ENCODE results near the gene SNAP47.

The SNAP47 gene

DNA sequence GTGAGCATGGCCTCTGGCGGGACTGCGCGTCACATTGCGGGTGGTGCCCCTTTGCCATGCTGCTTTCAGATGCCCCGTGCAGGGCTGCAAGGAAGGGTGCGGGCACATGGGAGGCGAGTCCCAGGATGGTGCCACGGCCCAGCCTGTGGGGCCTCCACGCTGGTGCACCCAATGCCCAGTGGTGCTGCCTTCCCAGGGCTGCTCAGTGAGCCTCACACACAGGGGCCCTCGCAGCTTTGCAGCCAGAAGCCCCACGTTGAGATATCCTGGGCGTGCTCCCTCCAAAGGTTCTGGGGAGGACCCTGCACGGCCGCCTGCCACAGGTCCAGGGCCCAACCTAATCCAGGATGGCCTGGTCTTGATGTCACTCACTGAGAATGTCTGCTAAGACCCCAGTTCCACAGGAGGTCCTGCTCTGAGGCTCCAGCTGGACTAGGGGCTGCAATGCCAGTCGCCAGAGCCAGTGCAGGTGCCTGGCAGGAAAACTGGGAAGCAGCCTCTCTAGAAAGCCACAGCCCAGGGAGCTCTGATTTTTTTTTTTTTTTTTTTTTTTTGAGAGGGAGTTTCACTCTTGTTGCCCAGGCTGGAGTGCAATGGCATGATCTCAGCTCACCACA, 46.2 kb downstream of the SNAP47 start:
- no peak for DNase-seq (ENCODE audit: low read depth in 4 of 4, low spot score in 1 of 4)

DNA sequence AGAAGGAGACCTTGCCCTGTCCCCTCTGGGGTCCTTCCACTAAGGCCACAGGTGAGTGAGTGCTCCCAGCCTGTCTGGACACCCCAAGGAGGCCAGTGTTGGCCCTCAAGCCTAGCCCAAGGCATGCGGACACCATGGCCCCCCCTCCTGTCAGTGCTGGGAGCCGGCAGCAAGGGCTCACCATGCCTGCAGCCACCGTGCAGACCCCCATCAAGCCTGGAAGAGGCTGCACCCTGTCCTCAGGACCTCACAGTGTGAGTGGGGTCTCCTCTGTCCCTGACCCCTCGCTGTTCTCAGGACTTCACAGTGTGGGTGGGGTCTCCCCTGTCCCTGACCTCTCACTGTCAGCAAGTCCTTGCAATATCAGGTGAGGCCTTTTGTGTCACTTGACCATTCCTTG, 47.0 kb downstream of the SNAP47 start:
- DNase-seq (ENCODE audit: low read depth in 4 of 4, low spot score in 1 of 4), result no peak

DNA sequence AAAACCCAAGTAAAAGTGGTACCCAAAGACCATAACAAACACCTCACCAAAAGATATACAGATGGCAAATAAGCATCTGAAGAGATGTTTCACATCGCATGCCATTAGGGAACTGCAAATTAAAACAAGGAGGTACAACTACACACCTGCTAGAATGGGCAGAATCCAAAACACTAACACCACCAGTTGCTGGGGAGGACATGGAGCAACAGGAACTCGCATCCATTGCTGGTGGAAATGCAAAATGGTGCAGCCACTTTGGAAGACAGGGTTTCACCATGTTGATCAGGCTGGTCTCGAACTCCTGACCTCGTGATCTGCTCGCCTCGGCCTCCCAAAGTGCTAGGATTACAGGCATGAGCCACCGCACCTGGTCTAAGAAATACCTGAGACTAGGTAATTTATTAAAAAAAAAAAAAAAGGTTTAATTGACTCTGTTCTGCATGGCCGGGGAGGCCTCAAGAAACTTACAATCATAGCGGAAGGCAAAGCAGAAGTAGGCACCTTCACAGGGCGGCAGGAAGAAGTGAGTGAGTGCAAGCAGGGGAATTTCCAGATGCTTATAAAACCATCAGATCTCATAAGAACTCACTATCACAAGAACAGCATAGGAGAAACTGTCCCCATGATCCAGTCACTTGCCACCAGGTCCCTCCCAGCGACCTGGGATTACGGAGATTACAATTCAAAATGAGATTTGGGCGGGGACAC, 50.0 kb downstream of the SNAP47 start:
- no peak for DNase-seq (ENCODE audit: low read depth in 4 of 4, low spot score in 1 of 4)

DNA sequence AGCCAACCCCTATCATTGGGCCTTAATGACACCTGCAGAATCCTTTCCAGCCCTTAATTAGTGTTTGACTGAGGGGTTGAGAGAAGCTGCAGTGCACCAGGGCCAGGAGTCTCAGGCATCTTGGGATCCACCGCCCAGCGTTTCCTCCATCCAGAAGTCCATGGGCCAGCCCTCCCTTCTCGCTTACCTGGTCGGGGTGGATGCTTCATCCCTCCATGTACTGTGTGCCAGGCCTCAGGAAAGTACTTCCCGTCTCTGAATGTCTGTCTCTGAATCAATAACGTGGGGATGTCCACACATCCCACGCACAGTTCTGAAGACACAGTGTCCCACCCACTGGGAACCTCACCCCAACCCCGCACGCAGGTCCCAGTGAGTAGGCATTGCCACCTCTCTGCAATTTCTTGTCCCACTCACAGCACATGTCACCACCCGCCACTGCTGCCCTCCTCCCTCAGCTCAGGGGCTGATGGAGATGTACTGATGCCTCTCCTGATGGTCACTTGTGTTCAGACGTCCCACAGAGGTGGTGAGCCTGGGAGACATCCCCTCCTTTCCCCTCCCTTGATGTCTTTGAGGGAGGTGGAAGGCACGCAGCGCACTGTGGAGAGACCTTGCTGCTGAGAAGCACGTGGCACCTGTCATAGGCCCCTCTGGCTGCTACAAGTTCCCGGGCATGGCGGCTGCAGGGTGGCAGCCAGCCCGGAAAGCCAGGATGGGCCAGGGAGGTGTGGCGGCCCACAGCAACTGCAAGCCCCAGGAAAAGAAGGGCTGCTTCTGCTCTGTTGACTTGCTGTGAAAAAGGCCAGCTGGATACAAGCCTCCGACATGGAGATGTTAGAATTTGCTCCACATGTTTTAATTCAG, 50.8 kb downstream of the SNAP47 start:
- DNase-seq (ENCODE audit: low read depth in 4 of 4, low spot score in 1 of 4), result no peak

DNA sequence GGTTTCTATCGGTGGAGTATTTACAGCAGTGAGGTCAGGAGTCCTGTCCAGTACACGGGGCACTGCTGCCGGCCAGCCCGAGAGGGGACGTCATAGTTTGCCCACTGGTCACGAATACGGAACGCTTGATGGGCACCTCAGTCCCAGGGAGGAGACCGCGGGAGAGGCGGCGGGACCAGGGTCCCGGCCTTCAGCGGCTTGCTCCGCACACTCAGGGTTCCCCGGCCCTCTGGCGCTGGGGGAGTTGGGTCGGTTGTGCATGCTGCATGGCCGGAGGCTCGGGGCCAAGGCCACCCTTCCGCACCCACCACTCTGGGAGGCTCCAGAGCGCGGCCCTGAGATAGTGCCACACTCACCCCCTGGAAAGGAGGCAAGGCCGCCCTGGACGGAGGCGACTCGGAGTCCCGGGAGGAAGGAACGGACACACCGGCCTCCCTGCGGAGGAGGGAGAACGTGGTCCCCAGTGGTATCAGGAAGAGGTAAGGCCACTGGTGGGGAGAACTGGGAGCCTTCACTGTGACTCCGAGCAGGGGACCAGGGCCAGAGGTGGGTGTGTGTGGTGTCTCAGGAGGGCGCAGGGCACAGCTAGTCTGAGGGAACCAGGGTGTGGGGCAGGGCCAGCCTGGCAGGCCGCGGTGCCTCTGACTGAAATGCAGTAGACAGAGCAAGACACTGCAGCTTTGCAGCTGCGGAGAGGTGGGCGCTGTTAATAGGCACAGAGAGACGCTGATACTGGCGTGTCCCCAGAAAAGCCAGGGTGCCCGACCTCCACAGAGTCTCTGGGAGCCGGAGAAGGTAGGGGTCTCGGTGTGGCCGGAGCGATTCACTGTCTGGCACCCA, 51.7 kb downstream of the SNAP47 start:
- no peak for DNase-seq (ENCODE audit: low read depth in 4 of 4, low spot score in 1 of 4)

DNA sequence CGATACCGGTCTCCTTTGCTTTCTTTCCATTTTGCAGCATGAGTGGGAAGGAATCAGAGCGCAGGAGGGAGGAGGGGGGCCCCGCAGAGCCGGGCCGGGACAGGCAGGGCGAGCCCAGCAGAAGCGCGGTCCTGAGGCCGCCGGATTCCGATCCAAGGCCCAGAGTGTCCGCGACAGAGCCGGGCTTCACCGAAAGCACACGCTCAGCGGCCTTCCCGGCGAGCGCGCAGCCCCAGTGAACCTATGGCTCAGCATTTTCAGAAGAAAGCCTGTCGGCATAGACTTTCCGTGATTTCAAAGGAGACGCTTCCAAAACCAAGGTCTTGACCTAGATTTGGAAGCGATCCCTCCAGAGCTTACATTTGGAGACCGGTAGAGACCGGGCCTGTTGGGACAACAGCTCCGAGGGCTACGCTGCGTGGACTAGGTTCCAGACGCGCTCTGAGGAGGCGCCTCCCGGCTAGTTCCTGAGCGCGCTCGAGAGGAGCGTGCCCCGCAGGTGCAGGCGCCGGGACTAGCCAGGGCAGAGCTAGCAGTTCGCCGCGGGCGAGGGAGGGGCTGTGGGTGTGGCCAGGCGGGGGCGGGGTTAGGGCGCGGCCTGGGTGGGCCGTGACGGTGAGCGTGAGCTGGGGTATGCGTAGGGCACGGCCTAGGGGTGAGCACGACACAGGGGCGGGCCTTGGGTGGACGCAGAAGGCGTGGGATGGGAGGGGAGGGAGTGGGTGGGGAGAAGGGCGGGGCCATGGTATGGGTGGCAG, 52.5 kb downstream of the SNAP47 start:
- DNase-seq (ENCODE audit: low read depth in 4 of 4, low spot score in 1 of 4), result peak; percentile 79 to 91 (median 86)

DNA sequence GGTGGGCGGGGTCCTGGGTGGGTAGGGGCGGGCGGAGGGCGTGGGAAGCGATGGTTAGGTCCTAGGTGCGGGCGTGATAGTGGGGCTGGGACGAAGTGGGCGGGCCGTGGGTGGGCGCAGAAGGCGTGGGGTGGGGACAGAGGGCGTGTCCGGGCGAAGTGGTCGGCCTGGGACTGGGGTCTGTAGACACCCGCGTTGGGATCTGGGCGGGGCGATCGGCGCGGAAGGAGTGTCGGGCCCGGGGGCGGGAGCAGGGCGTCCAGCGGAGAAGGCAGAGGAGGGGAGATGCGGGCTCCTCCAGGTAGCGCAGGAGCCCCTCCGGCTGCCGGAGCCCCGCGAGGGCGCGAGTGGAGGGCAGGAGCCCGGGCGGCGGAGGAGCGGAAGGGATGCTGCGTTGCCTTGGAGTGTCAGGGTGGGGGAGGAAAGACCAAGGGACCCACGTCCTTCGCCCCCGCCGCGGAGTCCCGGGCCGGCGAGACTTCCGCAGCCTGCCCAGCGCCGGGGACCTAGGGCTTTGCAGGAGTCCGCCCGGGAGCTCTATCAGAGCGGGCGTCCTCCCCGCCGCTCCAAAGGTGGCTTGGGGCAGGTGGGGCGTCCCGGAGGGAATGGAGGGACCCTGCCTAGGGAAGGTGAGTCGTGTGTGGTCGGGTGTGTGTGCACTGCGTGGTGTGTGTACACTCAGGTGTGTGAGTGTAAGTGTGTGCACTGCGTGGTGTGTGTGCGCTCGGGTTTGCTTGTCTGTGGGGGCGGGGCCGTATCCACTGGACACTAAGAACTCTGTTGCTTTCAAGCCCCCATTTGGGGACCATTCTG, 53.2 kb downstream of the SNAP47 start:
- DNase-seq (ENCODE audit: low read depth in 4 of 4, low spot score in 1 of 4), result peak in 2 of 4 experiments; percentile 44 to 63

DNA sequence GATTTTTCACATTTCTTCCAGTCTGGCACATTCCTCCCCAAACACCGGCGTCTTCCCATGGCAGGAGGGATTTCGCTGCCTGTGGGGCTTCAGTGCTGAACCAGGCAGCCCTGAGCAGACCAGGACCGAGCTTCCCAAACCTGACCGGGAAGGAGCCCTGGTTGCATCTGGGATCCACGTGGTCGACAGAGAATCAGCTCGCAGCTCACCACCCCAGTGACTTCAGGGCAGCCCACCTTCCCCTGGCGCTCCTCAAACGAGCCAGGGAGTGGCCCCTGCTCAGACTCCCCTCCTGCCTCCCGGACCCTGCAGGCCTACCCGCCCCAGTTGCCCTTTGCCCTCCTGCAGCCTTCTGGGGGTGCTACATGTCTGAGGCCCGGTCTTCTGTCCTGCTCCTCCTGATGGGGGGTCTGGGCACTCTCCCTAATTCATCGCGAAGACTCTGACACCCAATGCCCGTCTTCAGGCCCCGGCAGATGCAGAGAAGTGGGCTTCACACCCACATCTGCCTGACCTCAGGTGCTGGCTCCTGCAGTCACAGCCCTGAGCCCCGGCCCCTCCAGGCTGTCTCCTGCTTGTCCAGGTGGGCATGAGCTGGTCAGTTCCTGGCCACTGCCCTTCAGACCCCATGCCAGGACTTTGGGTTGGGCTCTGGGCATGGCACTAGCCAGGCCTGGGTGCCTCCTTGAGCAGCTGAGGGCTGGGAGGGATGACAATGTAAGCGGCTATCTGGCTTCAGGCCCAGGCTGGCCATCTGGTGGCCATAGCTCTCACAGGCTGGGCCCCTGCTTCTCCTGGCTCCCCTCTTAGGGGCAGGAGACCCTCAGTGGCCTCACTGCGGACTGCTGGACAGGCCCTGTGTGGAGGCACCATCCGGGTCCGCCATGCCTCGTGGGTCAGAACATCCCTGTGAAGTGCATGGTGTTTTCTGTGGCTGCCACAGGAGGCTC, 54.1 kb downstream of the SNAP47 start:
- no peak for DNase-seq (ENCODE audit: low read depth in 4 of 4, low spot score in 1 of 4)

DNA sequence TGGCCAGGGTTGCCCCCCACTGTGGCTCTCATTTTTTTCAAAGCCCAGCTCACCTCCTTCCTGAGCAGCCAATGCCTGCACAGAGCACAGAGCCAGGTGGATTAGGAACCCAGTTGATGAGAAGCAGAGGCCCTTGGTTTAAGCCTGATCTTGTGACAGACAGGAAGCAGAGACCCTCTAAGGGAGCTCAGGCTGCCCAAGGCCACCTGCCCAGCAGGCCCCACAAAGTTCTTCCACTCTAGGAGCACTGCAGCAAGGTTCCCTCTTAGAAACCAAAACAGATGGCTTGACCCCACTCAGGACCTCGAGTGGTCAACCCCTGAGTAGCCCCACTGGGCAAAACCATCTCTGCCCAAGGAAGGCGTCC, 54.8 kb downstream of the SNAP47 start:
- no peak for DNase-seq (ENCODE audit: low read depth in 4 of 4, low spot score in 1 of 4)

DNA sequence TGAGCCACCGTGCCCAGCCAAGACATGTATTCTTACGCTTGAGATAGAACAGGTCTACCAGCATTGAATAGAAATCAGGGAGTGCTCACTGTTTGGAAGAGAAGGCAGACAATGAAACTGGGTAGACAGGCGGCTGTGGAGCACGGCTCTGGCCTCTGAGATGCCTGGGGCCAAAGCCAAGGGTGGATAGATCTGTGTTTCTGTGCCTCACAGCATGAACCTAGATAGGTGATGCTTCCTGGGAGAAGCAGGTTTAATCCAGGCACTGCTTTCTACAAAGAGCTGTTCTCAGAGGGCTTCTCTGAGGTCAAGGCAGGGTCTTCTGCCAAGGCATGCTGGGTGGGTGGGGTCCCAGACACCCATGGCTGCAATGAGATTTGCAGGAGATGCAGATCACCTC, 55.6 kb downstream of the SNAP47 start:
- no peak for DNase-seq (ENCODE audit: low read depth in 4 of 4, low spot score in 1 of 4)

DNA sequence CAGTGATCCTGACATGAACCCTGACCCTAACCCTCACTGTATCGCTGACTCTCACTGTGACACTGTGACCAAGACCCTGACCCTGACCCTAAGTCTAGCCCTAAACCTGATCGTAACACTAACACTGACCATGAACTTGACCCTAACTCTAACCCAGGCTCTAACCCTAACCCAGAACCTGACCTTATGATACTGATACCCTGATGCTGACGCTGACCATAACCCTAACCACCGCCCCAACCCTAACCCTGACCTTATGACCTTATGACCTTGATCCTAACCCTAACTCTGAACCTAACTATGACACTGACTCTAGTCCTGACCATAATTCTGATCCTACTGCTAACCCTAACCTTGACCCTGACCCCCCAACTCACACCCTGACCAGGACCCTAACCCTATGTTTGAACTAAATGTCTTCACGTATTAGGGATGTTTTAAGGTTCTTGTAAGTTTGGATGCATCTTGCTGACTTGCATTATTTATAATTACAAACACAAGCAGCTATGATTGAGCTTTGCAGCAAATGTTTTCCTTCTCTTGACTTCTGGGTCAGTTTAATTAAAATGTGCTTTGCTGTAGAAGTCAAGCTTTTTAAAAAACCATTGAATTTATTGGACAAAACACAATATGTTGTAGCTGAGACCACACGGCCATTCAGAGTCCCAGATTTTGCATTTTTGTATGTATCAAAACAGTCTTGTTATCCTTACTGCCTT, 56.3 kb downstream of the SNAP47 start:
- no peak for DNase-seq (ENCODE audit: low read depth in 4 of 4, low spot score in 1 of 4)

DNA sequence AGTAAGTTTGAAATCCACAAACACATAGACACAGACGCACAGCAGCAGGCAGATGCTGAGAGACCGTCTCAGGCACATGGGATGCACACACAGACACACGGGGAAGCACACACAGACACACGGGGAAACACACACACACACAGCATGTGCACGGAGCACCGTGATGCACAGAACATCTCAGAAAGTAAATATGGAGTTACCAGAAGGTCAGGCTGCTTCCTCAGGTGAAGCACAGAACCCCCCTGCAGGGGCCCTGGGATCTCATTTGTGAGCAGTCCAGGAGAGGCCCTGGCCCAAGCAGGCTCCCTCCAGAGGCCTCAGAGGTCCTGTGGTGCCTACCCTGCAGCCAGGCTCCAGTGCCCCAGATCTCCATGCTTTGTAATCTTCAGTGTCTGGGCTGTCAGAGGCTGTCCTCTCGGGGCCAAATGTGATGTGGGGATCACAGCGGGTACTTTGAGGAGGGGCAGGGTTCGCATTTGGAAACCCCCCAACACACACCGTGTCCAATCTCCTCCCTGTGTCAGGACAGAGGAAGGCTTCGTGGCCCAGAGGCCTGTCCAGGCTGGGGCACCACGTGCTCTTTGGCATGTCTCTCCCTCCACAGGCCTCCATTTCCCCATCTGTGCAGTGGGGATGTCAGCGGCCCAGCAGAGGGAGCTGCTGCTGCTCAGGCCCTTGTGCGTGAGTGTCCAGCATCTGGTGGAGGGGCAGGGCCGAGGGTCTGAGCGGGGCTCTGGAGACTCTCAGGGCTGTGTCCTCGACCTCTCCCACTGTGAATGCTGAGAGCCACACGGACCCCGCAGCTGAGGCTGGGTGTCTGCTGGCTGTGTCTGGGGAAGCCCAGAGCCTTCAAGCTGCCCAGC, 57.2 kb downstream of the SNAP47 start:
- DNase-seq (ENCODE audit: low read depth in 4 of 4, low spot score in 1 of 4), result no peak

DNA sequence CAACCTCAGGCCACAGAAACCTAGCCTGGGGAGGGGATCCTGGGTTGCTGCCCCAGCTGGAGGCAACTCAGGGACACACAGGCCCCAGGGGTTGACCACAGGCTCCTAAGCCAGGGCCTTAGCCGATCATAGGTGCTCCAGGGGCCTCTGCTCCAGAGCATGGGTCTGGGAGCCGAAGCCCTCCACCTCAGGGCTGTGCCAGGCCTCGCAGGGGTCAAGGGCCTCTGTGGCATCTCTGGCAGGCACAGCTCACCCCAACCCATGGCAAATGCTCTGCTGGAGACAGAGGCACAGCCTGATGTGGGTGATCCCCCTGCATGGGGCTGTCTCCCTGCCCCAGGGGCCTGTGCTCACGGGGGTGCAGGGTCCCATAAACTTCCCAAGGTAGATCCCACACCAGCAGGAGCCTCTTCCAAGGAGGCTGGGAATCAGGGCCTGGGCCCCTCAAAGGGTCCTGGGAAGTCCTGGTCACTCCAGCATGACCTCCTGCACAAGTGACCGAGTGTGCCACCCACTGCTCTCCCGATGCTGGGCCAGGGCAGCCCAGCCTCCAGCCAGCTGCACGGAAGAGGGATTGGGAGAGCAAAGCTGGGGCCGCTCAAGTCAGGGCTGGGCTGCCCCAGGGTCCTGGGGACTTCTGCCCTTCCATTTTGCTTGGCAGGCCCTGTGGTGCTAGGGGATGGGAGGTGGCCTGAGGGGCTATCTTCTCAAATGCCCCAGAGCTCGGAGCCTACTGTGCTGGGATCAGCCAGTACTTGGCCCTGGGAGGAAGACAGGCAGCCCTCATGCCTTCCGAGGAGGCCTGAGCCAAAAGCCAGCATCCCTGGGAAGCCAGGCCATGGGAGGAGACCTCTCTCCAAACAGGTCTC, 58.1 kb downstream of the SNAP47 start:
- no peak for DNase-seq (ENCODE audit: low read depth in 4 of 4, low spot score in 1 of 4)

DNA sequence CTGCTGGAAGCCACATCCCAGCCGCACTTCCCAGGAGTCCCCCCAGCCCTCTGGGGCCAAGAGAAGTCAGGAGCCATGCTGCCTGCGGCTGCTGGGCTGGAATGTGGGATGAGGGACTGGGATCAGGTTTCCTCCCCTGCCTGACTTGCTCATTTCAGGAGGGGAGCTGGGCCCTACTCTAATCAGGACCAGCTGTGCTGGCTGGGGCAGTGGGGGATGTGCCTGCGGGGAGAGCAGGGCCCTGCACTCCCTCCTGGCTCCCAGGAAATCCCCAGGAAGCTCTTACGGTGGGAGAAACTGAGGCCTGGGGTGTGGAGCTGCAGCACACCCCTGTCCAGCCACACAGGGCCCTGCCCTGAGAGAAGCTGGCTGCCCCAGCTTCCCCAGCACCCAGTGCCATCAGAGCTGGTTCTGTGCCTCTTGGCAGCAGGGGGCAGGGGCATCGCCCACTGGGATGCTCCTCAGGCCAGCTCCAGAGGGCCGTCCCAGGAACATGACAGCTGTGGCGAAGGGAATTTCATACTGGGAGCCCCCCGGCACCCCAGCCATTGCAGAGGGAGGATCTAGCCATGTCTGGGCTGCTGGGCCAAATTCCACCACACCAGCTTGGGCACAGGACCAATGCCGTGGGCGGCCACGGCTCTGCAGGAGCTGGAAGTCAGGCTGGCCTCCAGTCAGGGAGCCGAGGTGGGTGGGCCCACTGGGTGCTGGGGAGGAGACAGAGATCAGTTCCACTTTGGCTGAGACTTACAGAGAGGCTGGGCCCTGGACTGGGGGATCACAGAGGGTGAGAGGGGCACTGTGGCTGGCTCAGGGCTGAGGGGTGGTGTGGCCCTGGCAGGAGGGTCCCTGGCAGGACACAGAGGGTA, 58.9 kb downstream of the SNAP47 start:
- no peak for DNase-seq (ENCODE audit: low read depth in 4 of 4, low spot score in 1 of 4)

DNA sequence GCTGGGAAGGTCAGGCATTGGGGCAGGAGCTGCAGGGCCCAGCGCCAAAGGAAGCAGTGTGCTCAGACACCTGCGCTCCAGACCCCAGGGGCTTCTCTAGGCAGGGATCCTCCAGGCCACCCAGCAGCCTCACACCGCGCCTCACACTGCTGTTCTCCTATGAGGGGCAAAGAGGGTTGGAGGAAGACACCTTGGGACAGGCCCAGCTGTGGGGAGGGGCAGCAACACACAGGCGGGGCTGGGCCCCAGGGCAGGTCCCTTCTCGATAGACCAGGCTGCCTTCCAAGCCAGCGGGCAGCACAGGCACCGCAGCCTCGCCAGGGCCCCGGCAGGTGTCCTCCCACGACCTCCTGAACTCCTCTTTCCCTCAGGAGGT, 59.6 kb downstream of the SNAP47 start:
- no peak for DNase-seq (ENCODE audit: low read depth in 4 of 4, low spot score in 1 of 4)

Measured in stimulated activated CD4-positive, alpha-beta T cell treated with anti-CD3 and anti-CD28 coated beads, Interleukin-1b, Interleukin-23, amount 100 ng/mL, for 24 hours (primary cell).